RWPE2 (cell line): ENCODE measurements around the gene ZNF700.
"Not testable (repeated sequence)": the region's sequence is repeated elsewhere in the genome, so short reads cannot be mapped to it uniquely, and the experiment has no call there.

ENCODE experiments used
- ATAC-seq: fragments of 200-7000 bp; cut with Tn5 transposase; 3 replicates; pipeline ENCODE4 v1.9.1; 2021; ENCODE audit warnings: low read depth
- DNase-seq: peaks from one replicate; pipeline ENCODE4 v3.0.0-alpha.2; 2020; ENCODE audit warnings: low spot score
- H3K27ac ChIP-seq: fragments of 450-650 bp; 2 replicates; pipeline ENCODE4 v1.5.1; 2017; ENCODE audit warnings: mild to moderate bottlenecking; ENCODE audit not compliant: poor library complexity, severe bottlenecking
- H3K27me3 ChIP-seq: fragments of 250-450 bp; sonication (Bioruptor Pico); 2 replicates; pipeline ENCODE4 v1.5.1; 2021; ENCODE audit warnings: mild to moderate bottlenecking, moderate library complexity; ENCODE audit not compliant: insufficient read depth, poor library complexity, severe bottlenecking
- H3K36me3 ChIP-seq: fragments of 250-450 bp; sonication (Bioruptor Pico); 2 replicates; pipeline ENCODE4 v1.5.1; 2020; ENCODE audit warnings: low read depth, mild to moderate bottlenecking, moderate library complexity
- H3K4me1 ChIP-seq: fragments of 250-450 bp; sonication (Bioruptor Pico); 2 replicates; pipeline ENCODE4 v1.5.1; 2021; ENCODE audit warnings: mild to moderate bottlenecking, moderate library complexity; ENCODE audit not compliant: insufficient read depth, poor library complexity, severe bottlenecking
- H3K4me3 ChIP-seq: fragments of 250-450 bp; sonication (Bioruptor Pico); 2 replicates; pipeline ENCODE4 v1.5.1; 2021; ENCODE audit warnings: mild to moderate bottlenecking, moderate library complexity; ENCODE audit not compliant: severe bottlenecking
- H3K9me3 ChIP-seq: fragments of 250-450 bp; sonication (Bioruptor Pico); 2 replicates; pipeline ENCODE4 v1.5.1; 2021; ENCODE audit warnings: mild to moderate bottlenecking, moderate library complexity; ENCODE audit not compliant: severe bottlenecking
- TF ChIP-seq, protein P1 (sequence below): fragments of 450-650 bp; IDR thresholded peaks from one replicate; pipeline ENCODE4 v1.5.1; 2017; ENCODE audit warnings: mild to moderate bottlenecking, moderate library complexity; ENCODE audit not compliant: poor library complexity, severe bottlenecking

Gene ZNF700

DNA sequence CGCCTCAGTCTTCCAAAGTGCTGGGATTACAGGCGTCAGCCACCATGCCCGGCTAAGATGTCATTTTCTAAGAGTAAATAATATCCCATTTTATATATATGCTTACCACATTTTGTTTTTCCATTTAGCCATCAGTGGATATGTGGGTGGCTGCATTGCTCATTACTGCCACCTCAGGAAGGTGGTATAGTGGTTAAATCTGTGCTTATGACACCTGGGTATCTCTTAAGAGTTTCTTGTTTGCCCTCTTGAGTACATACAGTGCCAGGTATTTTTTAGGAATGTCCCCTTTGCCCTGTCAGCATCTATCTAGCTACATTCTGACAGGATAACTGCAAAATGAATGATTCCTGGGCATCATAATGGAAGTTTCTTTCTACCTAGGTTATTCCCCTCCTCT is 22.7 kb upstream of the ZNF700 start:
- DNase-seq = no peak
- TF ChIP-seq, protein P1, sequence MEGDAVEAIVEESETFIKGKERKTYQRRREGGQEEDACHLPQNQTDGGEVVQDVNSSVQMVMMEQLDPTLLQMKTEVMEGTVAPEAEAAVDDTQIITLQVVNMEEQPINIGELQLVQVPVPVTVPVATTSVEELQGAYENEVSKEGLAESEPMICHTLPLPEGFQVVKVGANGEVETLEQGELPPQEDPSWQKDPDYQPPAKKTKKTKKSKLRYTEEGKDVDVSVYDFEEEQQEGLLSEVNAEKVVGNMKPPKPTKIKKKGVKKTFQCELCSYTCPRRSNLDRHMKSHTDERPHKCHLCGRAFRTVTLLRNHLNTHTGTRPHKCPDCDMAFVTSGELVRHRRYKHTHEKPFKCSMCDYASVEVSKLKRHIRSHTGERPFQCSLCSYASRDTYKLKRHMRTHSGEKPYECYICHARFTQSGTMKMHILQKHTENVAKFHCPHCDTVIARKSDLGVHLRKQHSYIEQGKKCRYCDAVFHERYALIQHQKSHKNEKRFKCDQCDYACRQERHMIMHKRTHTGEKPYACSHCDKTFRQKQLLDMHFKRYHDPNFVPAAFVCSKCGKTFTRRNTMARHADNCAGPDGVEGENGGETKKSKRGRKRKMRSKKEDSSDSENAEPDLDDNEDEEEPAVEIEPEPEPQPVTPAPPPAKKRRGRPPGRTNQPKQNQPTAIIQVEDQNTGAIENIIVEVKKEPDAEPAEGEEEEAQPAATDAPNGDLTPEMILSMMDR = no peak
- H3K36me3 ChIP-seq = no peaks in the 10 kb centered on the region
- no peak overlapping the region for H3K27ac ChIP-seq
- peaks cover 3% of the 10 kb centered on the region for H3K9me3 ChIP-seq
- H3K4me3 ChIP-seq = no peak overlapping the region
- no peak for ATAC-seq
- H3K27me3 ChIP-seq = no peaks in the 10 kb centered on the region
- H3K4me1 ChIP-seq = no peaks in the 10 kb centered on the region

DNA sequence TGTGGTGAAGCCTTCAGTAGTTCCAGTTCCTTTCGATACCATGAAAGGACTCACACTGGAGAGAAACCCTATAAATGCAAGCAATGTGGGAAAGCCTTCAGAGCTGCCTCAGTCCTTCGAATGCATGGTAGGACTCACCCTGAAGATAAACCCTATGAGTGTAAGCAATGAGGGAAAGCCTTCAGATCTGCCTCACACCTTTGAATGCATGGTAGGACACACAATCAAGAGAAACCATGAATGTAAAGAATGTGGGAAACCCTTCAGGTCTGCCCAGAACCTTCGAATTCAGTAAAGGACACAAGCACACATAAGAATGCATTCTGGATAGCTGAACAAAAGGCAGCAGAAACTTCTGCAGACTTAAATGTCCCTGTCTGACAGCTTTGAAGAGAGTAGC is 19.0 kb upstream of the ZNF700 start:
- Histone ChIP-seq H3K4me1 (no peaks in the 10 kb centered on the region), H3K4me3 (no peak overlapping the region), H3K9me3 (peaks cover 6% of the 10 kb centered on the region), H3K27ac (no peak overlapping the region), H3K27me3 (no peaks in the 10 kb centered on the region), H3K36me3 (no peaks in the 10 kb centered on the region)
- no peak for DNase-seq
- no peak for ATAC-seq
- TF ChIP-seq, protein P1 = no peak

DNA sequence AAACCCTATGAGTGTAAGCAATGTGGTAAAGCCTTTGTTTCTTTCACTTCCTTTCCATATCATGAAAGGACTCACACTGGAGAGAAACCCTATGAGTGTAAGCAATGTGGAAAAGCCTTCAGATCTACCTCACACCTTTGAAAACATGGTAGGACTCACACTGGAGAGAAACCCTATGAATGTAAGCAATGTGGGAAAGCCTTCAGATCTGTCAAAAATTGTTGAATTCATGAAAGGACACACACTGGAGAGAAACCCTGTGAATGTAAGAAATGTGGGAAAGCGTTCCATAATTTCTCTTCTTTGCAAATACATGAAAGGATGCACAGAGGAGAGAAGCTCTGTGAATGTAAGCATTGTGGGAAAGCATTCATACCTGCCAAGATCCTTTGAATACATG is 13.0 kb upstream of the ZNF700 start:
- DNase-seq, H3K27ac ChIP-seq, H3K36me3 ChIP-seq, H3K27me3 ChIP-seq, H3K4me1 ChIP-seq, H3K9me3 ChIP-seq, ATAC-seq, H3K4me3 ChIP-seq: not testable (repeated sequence)

DNA sequence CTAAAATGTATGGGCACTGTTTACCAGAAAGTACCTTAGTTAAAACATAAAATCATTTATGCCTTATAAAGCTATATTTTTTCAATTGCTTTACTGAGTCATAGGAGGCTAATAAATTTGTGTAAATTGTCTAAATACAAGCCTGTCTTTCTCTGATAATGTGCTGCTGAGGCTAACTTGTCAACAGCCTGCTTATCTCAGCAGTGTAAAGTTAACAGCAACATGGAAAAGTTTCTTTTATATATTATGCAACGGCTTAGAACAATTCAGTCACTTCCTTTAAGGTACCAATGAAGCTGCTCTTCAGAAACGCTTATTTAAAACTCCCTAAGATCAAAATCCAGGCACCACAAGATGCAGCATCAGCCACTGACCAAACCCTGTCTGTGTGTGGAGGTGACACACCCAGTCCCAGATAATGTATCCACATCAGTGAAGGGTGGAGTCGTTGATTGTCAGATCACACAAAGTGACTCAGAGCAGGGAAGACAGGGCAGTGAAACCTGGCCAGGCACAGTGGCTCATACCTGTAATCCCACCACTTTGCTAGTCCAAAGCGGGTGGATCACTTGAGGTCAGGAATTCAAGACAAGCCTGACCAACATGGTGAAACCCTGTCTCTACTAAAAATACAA is 10.4 kb upstream of the ZNF700 start:
- H3K36me3 ChIP-seq, H3K4me3 ChIP-seq, H3K27ac ChIP-seq, DNase-seq, ATAC-seq, H3K27me3 ChIP-seq, H3K9me3 ChIP-seq, H3K4me1 ChIP-seq: not testable (repeated sequence)

DNA sequence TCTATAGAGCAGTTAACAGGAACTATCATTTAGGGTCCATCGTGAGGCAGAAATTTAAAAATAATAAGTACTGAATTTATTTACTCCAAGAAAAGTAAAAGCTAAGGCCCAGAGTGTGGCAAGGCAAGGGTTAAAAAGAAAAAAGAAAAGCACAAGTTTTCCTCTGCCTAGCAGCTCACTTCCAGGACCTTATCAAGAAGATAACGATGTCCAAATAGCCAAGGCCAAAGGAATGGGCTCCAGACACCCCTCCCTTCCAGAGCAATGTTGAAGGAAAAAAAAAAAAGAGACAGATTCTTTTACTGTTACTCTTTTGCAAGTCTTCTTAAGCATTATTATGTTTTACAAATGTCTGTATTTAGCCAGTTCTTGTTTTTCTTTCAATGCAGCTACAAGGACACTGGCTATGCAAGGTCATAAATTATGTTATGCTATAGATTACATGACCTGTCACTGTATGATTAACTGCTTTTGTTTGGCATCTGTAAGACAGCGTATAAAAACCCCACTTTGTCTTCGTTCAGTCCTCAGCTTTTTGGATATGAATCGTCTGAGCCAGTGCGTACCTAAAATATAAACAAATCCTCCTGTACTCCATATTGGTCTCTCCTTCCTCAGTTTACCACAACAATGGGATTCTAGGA is 2.9 kb upstream of the ZNF700 start:
- Histone ChIP-seq H3K9me3 (no peaks in the 10 kb centered on the region), H3K27me3 (no peaks in the 10 kb centered on the region), H3K36me3 (peaks cover 5% of the 10 kb centered on the region), H3K4me3 (no peak overlapping the region), H3K4me1 (peaks cover 3% of the 10 kb centered on the region), H3K27ac (no peak overlapping the region)
- DNase-seq (no peak), ATAC-seq (no peak)
- TF ChIP-seq, protein P1 = no peak

DNA sequence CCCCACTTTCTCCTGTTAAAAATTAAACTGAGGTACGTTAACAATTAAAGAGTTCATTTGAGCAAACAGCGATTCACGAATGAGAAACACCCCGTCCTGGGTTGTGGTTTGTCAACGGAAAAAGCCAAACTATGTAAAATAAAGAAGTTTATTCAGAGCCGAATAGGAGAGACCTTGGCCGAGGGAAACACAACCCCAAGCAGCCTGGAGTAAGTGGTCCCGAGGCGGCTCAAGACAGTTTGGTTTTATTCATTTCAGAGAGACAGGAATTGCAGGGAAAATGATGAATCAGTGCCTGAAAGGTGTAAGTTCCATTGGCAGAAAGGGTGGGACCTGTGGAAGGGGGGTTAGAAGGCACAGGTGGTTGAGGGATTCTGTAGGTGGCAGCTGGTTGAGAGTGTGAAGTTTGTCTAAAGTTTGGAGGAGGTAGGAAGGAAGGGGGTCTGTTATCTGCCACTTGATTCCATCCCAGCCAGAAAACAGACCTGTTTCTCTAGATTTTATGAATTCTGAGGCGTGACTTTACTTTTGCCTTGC is 812 bp downstream of the ZNF700 start:
- H3K4me1 ChIP-seq, ATAC-seq, DNase-seq, H3K9me3 ChIP-seq, H3K27me3 ChIP-seq: not testable (repeated sequence)
- H3K36me3 ChIP-seq = peaks cover 30% of the 10 kb centered on the region
- H3K4me3 ChIP-seq = peak overlapping the region; percentile 92
- peak overlapping the region; percentile 86 for H3K27ac ChIP-seq
